Neural progenitor cell (in vitro differentiated cells): ENCODE results near the gene OPRL1. TPM values are rescaled to one million over a fixed set of nuclear protein-coding genes. Genes with fewer than 3 reads are reported as not detected.
A peak's percentile ranks its signal among the peaks of the same experiment; 100 is the strongest.

Source experiments
- DNase-seq: peaks from one replicate; pipeline ENCODE4 v3.0.0-alpha.2; 2016; ENCODE audit warnings: low spot score
- H2AFZ ChIP-seq: fragments of 200-600 bp; sonication (generic); replicated peaks from 2 replicates; pipeline ENCODE4 v1.6.1; 2016; ENCODE audit warnings: antibody characterized with exemption
- H3F3A ChIP-seq: fragments of 200-600 bp; sonication (generic); 2 replicates; pipeline ENCODE4 v1.6.1; 2016; ENCODE audit warnings: antibody characterized with exemption, low read depth
- H3K27ac ChIP-seq: fragments of 200-600 bp; sonication (generic); 2 replicates; pipeline ENCODE4 v1.5.1; 2016; ENCODE audit warnings: mild to moderate bottlenecking
- H3K27me3 ChIP-seq: fragments of 200-600 bp; sonication (generic); 2 replicates; pipeline ENCODE4 v1.6.1; 2016; ENCODE audit warnings: mild to moderate bottlenecking, moderate library complexity
- H3K36me3 ChIP-seq: fragments of 200-600 bp; sonication (generic); 2 replicates; pipeline ENCODE4 v1.5.1; 2016
- H3K4me1 ChIP-seq: fragments of 200-600 bp; sonication (generic); 2 replicates; pipeline ENCODE4 v1.6.1; 2016; ENCODE audit warnings: mixed run types
- H3K4me2 ChIP-seq: fragments of 200-600 bp; sonication (generic); 2 replicates; pipeline ENCODE4 v1.6.1; 2016
- H3K4me3 ChIP-seq: fragments of 200-600 bp; sonication (generic); 2 replicates; pipeline ENCODE4 v1.5.1; 2016
- H3K79me2 ChIP-seq: fragments of 200-600 bp; sonication (generic); 2 replicates; pipeline ENCODE4 v1.6.1; 2016; ENCODE audit warnings: low read depth
- H3K9ac ChIP-seq: fragments of 200-600 bp; sonication (generic); 2 replicates; pipeline ENCODE4 v1.6.1; 2016
- H3K9me3 ChIP-seq: fragments of 200-600 bp; sonication (generic); 2 replicates; pipeline ENCODE4 v1.5.1; 2016; ENCODE audit warnings: low read depth
- H4K20me1 ChIP-seq: fragments of 200-600 bp; sonication (generic); 2 replicates; pipeline ENCODE4 v1.6.1; 2016; ENCODE audit warnings: low read depth
- H3K27ac Mint-ChIP-seq: 3 replicates; pipeline ENCODE4 v1.8.0; 2021; ENCODE audit warnings: mixed read lengths
- H3K27me3 Mint-ChIP-seq: 2 replicates; pipeline ENCODE4 v1.8.0; 2022; ENCODE audit warnings: low read depth, mild to moderate bottlenecking, inconsistent platforms, moderate library complexity, mixed read lengths; ENCODE audit not compliant: insufficient read depth
- H3K36me3 Mint-ChIP-seq: 3 replicates; pipeline ENCODE4 v1.8.0; 2021; ENCODE audit warnings: mixed read lengths
- H3K4me1 Mint-ChIP-seq: 3 replicates; pipeline ENCODE4 v1.8.0; 2021; ENCODE audit warnings: mixed read lengths
- H3K4me3 Mint-ChIP-seq: 3 replicates; pipeline ENCODE4 v1.8.0; 2021; ENCODE audit warnings: mild to moderate bottlenecking, moderate library complexity, mixed read lengths
- H3K9me3 Mint-ChIP-seq: 3 replicates; pipeline ENCODE4 v1.8.0; 2020; ENCODE audit warnings: mixed read lengths
- EZH2 ChIP-seq: fragments of 200-600 bp; sonication (generic); IDR thresholded peaks from 2 replicates; pipeline ENCODE4 v1.6.1; 2017; ENCODE audit warnings: antibody characterized with exemption, mild to moderate bottlenecking, moderate library complexity
- EZH2phosphoT487 ChIP-seq: fragments of 200-600 bp; sonication (generic); IDR thresholded peaks from 2 replicates; pipeline ENCODE4 v1.6.1; 2017; ENCODE audit warnings: antibody characterized with exemption
- total RNA-seq: library from RNA; depleted of rRNA; stranded (reverse); fragments of >200 nt; gene quantifications from 2 replicates; pipeline ENCODE4 v1.2.3, GENCODE V29; 2015; ENCODE audit warnings: low replicate concordance
- TF ChIP-seq, protein P1 (sequence below): fragments of 200-600 bp; sonication (generic); IDR thresholded peaks from 2 replicates; pipeline ENCODE4 v1.5.1; 2017; ENCODE audit warnings: antibody characterized with exemption, mild to moderate bottlenecking

OPRL1 gene
- total RNA-seq, 1 donor from 2014 or later: 1.3 TPM

DNA sequence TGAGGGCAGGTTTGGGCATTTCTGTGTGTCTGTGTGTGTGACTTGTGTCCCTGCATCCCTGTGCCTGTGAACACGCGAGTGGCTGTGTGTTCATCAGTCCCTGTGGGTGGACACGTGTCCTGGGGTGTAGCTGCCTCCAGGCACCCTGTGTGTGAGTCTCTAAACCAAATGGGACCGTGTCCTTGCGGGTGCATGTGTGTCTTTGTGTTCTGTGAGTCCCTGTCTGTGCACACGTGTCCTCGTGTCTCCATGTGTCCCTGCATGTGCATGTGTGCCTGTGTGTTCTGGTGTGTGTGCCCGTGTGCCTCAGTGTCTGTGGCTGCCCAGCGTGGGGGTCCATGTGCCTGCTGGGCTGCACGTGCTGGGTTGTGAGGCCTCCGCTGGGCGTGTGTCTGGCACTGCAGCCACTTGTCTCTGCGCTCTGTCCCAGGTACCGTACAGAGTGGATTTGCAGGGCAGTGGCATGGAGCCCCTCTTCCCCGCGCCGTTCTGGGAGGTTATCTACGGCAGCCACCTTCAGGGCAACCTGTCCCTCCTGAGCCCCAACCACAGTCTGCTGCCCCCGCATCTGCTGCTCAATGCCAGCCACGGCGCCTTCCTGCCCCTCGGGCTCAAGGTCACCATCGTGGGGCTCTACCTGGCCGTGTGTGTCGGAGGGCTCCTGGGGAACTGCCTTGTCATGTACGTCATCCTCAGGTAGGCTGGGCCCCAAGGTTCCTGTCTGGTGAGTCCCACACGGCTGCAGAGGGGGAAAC, 12.6 kb downstream of the OPRL1 start:
- Histone ChIP-seq H3K27me3 (peaks cover 48% of the 10 kb centered on the region), H3F3A (peaks cover 9% of the 10 kb centered on the region), H3K4me2 (no peak overlapping the region), H3K9ac (no peak overlapping the region), H3K36me3 (no peaks in the 10 kb centered on the region), H4K20me1 (no peaks in the 10 kb centered on the region), H3K4me1 (peaks cover 3% of the 10 kb centered on the region), H3K27ac (no peak overlapping the region), H3K9me3 (no peaks in the 10 kb centered on the region), H3K4me3 (no peak overlapping the region), H2AFZ (no peak overlapping the region), H3K79me2 (no peaks in the 10 kb centered on the region)
- peaks cover 3% of the 10 kb centered on the region for H3K36me3 Mint-ChIP-seq
- peaks cover 9% of the 10 kb centered on the region for H3K9me3 Mint-ChIP-seq
- H3K4me3 Mint-ChIP-seq: peak overlapping the region; percentile 73
- TF ChIP-seq EZH2: no peak
- TF ChIP-seq, protein P1, sequence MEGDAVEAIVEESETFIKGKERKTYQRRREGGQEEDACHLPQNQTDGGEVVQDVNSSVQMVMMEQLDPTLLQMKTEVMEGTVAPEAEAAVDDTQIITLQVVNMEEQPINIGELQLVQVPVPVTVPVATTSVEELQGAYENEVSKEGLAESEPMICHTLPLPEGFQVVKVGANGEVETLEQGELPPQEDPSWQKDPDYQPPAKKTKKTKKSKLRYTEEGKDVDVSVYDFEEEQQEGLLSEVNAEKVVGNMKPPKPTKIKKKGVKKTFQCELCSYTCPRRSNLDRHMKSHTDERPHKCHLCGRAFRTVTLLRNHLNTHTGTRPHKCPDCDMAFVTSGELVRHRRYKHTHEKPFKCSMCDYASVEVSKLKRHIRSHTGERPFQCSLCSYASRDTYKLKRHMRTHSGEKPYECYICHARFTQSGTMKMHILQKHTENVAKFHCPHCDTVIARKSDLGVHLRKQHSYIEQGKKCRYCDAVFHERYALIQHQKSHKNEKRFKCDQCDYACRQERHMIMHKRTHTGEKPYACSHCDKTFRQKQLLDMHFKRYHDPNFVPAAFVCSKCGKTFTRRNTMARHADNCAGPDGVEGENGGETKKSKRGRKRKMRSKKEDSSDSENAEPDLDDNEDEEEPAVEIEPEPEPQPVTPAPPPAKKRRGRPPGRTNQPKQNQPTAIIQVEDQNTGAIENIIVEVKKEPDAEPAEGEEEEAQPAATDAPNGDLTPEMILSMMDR: no peak
- no peak for TF ChIP-seq EZH2phosphoT487
- DNase-seq: no peak
- H3K27ac Mint-ChIP-seq: peak overlapping the region; percentile 90
- H3K27me3 Mint-ChIP-seq: peaks cover 36% of the 10 kb centered on the region
- peaks cover 19% of the 10 kb centered on the region for H3K4me1 Mint-ChIP-seq

DNA sequence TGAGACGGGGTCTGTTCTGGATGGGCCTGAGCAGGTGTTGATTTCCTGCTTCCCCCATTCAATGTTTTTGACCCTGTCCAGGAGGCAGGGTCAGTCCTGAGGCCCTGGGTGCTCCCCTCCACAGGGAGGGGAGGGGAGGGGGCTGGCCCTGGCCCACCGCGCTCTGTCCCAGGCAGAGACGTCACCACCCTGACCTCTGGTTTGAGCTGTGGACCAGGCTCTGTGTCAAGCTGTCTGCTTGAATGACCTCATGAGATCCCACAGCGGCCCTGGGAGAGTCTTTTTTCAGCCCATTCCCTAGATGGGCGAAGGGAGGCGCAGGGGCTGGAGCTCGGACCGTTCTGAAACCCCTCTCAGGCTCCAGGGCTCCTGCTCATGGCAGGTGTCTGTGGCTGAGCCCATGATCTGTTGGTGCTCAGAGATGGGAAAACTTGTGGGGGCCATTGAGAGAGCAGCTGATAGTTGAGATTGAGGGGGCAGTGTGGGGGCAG, 13.2 kb downstream of the OPRL1 start:
- H3K79me2 ChIP-seq: no peaks in the 10 kb centered on the region
- H3F3A ChIP-seq: peaks cover 9% of the 10 kb centered on the region
- H2AFZ ChIP-seq: no peak overlapping the region
- H3K4me1 Mint-ChIP-seq: peaks cover 19% of the 10 kb centered on the region
- TF ChIP-seq EZH2 (no peak), EZH2phosphoT487 (no peak)
- TF ChIP-seq, protein P1: no peak
- no peaks in the 10 kb centered on the region for H4K20me1 ChIP-seq
- H3K4me1 ChIP-seq: peaks cover 3% of the 10 kb centered on the region
- no peaks in the 10 kb centered on the region for H3K36me3 ChIP-seq
- no peak overlapping the region for H3K4me3 Mint-ChIP-seq
- peaks cover 42% of the 10 kb centered on the region for H3K27me3 ChIP-seq
- H3K9me3 ChIP-seq: no peaks in the 10 kb centered on the region
- H3K4me2 ChIP-seq: no peak overlapping the region
- H3K27ac Mint-ChIP-seq: no peak overlapping the region
- H3K9ac ChIP-seq: no peak overlapping the region
- peaks cover 7% of the 10 kb centered on the region for H3K9me3 Mint-ChIP-seq
- H3K27ac ChIP-seq: no peak overlapping the region
- H3K4me3 ChIP-seq: no peak overlapping the region
- peak; percentile 54 for DNase-seq
- H3K36me3 Mint-ChIP-seq: peaks cover 3% of the 10 kb centered on the region
- peaks cover 31% of the 10 kb centered on the region for H3K27me3 Mint-ChIP-seq

DNA sequence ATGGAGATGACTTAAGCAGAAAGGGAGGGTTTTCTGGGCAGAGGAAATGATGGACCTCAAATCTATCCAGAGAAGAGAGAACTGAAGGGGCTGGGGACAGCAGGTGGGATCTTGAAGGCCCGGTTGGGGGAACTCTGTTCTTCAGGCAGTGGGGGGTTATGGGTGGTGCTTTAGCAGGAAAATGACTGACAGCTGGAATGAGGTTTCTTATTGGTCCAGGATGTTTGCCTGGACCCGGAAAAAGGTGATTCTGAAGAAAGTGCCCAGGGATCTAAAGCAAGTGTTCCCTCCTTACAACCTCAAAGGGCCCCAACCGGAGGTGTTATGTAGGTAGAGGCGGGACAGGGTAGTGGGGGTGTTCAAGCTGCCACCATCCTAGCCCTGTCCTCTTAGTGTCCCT, 15.6 kb downstream of the OPRL1 start:
- H3F3A ChIP-seq: peaks cover 9% of the 10 kb centered on the region
- H3K79me2 ChIP-seq: no peaks in the 10 kb centered on the region
- TF ChIP-seq EZH2: no peak
- TF ChIP-seq, protein P1: no peak
- no peak for TF ChIP-seq EZH2phosphoT487
- no peaks in the 10 kb centered on the region for H4K20me1 ChIP-seq
- H3K27ac ChIP-seq: no peak overlapping the region
- Mint-ChIP-seq H3K4me1 (peaks cover 13% of the 10 kb centered on the region), H3K27ac (no peak overlapping the region), H3K9me3 (peaks cover 3% of the 10 kb centered on the region), H3K36me3 (peaks cover 3% of the 10 kb centered on the region), H3K4me3 (no peak overlapping the region), H3K27me3 (peaks cover 15% of the 10 kb centered on the region)
- peaks cover 3% of the 10 kb centered on the region for H3K4me1 ChIP-seq
- H3K9ac ChIP-seq: no peak overlapping the region
- no peak overlapping the region for H3K4me2 ChIP-seq
- DNase-seq: no peak
- H3K9me3 ChIP-seq: no peaks in the 10 kb centered on the region
- no peak overlapping the region for H2AFZ ChIP-seq
- H3K27me3 ChIP-seq: peaks cover 25% of the 10 kb centered on the region
- no peaks in the 10 kb centered on the region for H3K36me3 ChIP-seq
- no peak overlapping the region for H3K4me3 ChIP-seq
